HG03442 (cell line): ENCODE data around the gene MEG3.

Experiments
- ATAC-seq: cut with Tn5 transposase; IDR thresholded peaks from one replicate; pipeline ENCODE4 v1.9.1; 2021; ENCODE audit warnings: mild to moderate bottlenecking, moderate library complexity; ENCODE audit not compliant: unreplicated experiment

Gene MEG3

DNA sequence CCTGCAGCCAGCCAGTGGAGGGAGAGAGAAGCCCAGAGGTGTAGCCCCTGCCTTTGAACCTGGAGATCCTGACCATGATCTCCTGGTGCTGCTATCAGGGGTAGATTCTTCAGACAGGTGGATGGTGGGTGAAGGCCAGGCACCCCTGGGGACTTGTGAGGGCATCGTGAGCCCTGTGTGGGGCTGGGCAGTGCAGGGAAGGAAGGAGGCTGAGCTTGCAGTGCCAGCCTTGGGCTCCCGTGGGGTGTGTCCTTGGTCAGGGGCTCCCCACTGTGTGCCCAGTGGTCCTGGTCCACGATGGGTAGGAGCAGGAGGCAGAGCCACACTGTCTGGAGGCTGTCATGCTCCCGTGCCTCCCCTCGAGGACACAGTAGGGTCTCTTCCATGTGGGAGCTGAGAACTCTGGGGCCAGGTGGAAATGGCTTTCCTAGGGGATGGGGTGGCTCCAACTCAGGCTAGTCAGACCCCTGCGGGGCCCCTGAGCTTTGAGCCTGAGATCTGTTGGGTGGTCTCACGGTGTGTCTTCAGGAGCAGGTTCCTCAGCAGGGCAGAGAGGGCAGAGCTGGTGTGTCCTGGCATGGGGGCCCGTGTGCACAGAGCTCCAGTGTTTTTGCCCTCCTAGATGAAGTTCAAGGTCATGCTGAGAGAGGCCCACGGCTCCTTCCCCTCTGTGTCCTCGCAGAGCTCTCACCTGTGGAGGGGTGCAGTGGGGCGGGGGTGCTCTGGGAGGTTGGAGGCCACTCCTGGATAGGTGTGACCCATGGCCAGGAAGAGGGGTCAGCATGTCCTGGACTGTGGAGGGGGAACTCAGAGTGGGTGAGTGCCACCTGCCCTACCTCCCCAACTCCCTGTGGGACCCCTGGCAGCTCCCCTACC, 52.6 kb downstream of the MEG3 start:
- ATAC-seq = no peak

DNA sequence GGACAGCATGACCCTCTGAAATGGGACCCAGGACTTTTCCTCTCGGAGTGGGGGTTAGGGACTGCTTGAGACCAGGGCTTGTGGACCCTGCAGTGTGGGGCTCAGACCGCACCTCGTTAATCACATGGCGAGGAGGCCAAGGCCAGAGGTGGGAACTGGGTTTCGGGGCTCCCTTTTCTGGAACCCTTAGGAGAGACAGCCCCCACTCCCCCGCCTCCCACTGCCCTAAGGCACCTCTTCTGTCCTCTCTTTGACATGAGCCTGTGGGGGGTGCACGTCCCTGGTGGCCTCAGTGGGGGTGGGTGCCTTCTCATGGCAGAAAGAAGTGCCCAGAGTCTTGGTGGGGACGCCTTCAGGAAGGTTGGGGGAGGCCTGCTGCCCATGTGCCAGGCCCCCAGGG, 53.3 kb downstream of the MEG3 start:
- no peak for ATAC-seq

DNA sequence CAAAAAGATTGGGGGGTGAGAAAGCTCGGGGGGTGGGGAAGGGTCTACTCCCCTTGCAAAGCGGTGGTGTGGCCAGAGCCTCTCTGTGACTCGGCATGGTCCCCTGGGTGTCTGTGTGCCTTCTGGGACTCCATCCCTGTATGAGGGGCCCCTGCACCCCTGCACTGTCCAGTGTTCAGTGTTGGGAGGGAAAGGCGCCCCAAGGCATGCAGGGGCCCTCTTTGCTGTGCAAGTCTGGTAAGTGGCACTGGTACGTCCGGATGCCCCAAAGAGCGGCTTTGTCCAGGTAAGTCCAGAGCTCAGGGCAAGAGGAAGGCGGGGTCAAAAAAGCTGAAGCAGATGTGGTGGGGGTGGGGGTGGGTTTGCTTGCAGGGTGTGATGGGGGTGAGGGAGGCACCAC, 53.9 kb downstream of the MEG3 start:
- no peak for ATAC-seq

DNA sequence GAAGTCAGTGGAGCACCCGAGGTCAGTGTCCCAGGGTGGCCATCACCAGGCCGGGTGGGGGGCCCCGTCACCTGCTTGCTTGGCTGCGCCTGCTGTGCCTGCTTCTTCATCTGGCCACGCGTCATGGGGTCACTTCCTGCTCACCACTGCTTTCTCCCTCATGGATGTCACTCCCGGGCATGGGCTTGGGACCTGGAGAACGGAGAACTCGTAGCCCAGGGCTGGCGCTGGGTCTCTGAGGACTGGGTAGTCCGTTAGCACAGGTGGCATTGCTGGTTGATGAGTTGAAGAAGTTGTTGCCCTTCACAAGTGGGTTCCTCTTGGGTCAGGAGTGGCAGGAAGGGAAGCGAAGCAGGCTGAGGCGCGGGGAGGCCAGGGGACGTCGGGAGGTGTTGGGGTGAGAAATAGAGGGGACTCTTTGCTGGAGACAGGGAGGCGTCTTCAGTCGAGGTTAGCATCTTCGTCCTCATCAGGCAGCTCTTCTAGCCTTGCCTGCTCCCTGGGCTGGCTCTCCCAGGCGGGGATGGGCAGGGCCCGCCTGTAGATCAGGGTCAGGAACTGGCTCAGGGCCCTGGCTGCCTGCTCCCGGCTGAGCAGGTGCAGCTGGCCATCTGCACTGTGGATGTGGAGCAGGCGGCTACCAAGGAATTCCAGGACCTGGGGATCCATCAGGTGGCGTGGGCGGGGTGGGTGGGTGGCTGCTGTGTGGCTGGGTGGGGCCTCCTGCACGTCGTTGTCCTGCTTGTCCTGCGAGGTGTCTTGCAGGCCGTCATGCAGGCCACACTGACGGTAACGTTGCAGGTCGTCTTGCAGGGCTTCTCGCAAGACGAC, 54.6 kb downstream of the MEG3 start:
- no peak for ATAC-seq

DNA sequence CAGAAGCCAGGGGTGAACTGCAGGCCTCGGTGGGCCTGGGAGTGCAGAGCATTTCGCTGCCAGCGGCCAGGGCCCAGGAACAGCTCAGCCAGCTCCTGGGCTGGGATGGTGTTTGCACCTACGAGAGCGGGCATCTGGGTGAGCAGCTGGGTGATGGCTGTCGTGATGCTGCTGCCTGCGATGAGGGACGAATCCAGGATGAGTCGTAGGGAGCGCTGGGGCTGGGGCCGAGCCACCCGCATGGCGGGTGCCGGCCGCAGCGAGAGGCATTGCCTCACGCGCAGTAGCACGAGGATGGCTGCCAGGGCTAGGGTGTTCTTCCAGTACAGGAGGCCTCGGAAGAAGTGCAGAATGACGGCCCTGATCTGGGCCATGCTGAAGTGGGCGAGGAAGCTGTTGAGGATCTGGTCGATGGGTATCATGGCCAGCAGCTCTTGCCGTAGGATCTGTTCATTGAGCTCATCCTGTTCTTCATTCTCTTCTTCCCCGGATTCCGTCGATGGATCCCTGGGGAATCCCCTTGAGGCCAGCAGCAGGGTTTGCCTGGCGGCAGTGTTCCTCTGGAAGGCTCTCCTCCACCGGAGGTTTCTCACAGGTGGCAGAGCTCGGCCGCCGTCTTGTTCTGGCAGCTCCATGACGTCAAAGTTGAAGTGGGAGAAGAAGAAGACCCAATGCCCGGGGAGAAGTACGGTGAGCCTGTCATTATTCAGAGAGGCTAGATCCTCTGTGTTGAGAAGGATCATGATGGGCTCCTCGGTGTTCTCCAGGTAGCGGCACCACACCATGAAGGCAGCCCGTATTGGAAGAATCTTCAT, 55.5 kb downstream of the MEG3 start:
- no peak for ATAC-seq

DNA sequence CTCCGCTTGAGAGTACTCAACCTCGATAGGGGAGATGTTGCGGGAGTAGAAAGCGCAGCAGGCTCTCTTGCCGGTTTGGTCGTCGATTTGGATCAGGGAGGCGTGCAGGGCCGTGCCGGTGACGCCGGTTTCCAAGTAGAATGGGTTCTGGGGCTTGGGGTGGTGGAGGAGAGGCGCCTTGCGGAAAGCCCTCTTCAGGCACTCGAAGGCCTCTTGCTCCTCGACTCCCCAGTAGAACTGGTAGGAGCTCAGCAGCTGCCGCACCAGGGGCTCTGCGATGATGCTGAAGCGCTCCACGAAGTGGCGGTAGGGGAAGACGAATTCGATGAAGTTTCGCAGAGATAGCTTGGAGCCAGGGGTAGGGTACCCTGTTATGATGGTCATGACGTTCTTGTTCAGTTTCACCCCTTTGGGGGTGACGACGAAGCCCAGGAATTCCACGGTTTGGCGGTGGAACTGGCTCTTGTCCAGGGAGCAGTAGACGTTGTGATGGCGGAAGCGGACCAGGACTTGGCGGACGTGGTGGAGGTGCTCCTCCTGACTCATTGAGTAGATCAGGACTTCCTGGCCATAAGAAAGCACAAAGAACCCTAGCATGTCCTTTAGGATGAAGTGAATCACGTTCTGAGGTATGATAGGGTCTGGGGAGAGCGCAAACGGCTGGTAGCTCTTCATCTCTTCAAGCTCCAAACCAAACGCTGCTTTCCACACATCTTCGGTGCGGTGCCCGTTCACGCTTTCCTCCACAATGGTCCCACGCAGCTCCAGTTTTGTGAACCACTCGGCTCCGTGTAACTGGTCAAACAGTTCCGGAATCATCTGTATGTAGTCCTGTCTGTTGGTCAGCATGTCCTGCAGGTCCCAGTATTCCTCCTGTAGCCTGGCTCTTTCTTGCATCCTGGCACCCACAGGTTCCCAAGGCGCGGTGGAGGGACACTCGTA, 56.4 kb downstream of the MEG3 start:
- ATAC-seq = no peak

DNA sequence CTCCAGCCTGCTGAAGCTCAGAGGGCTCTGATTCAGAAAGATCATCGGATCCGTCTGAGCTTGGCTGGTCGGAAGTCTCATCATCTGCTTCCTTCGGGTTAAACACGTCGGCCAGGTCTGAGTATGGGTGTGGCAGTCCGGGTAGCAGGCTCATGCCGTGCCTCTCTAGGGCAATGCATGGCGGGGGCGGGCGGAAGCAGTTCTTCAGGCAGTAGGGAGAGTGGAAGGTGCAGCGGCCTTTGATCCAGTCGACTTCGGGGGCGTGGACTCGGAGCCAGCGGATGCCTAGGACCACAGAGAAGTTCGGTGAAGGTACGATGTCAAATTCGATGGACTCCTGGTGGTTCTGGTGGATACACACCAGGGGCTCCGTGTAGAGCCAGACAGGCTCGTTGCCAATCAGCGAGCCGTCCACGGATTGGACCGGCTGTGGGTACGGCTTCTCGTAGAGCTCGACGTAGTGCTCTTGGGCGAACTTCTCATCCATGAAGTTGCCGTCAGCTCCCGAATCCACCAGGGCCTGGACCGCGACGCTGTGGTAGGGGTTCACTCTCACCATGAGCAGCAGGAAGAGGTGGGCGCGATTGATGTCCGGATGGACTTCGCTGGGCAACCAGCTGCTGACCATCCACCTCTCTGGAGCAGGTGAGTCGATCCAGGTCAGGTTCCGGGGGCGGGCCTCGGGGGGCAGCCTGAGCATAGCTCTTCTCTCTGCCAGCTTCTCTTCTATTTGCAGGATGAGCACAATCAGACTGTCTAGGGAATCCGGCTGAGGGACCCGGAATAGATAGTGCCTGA, 57.3 kb downstream of the MEG3 start:
- ATAC-seq = no peak

DNA sequence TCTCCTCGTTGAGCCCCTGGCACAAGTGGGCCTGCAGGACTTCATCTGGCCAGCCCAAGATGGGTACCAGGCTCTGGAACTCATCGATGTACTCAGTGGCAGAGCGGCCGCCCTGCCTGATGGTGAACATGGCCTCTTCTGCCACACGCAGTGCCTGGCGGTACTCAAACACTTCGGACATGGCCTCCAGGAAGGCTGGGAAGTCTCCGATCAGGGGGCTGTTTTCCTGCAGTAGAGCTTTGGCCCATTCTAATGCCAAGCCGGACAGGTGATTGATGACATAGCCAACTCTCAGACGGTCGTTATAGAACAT, 57.8 kb downstream of the MEG3 start:
- no peak for ATAC-seq

DNA sequence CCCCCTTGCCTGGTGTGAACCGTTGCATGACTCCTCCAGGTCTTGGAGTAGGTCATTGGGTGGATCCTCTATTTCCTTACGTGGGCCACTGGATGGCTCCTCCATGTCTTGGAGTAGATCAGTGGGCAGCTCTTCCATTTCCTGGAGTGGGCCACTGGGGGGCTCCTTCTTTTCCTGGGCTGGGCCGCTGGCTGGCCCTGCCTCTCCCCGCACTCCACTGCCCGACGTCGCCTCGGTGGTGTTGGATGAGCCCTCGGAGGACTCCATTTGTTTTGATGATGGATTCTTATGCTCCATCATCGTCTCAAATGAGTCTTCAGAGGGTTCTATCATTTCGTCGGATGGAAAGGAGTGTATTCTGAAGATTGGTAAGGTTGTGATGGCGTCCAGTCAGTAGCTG, 58.5 kb downstream of the MEG3 start:
- no peak for ATAC-seq

DNA sequence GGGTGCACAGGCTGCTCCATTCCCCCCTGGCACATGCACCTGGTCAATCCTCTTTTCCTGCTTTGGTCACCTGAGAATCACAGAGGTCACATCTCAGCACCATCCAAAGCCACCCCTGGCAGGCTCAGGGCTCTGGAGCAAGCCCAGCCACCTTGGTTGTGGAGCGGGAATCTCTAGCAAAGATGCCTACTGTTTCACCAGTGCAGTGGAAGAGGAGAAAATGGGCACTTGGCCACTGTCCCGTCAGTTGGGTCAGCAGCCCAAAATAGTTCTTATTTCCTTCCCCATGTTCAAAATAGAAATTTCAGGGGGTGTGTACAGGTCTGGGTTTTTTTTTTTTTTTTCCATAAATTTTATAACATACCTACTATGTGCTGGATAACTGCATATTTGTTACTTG, 59.3 kb downstream of the MEG3 start:
- no peak for ATAC-seq

DNA sequence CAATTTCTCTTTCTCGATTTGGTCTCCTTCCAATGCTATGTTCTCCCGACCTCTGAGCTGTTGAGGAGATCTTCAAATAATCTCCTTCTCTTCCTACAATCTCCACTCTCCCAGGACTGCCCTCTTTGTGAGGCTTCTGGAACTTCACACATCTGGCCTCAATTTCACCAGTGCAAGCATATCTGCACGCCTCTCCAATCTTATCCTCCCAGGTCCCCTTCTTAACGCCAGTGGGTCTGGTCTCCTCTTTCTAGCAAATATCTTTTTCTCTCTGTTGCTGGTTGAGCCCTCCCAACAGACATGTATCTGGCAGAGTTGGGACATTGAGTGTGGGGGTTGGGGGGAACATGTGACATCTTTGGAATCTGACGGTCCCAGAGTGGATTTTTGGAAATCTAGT, 59.7 kb downstream of the MEG3 start:
- no peak for ATAC-seq

DNA sequence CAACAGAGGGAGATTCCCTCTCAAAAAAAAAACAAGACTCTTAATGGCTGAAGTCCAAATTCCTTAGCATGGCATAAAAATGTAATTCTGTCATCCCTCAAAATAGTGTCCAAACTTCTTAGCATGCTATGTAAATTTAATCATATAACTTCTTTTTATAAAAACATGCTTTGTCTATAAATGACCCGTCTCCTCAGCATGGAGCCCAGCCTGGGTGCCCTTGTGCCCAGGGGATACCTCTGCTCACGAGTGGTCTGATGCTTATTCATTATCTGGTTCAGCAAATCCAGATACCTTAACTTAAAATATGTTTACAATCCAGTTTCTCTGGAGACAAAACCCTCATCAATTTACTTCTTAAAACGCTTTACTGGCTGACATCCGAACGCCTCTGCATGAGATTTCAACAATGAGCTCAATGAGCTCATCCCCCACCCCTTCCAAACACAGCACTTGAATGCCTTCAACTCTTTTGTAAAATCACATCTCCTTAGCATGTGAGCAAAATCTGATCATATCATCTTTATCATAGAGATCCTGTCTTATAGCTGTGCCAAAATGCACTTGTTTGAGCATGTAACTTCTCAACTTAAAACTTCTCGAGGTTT, 61.9 kb downstream of the MEG3 start:
- ATAC-seq = no peak

DNA sequence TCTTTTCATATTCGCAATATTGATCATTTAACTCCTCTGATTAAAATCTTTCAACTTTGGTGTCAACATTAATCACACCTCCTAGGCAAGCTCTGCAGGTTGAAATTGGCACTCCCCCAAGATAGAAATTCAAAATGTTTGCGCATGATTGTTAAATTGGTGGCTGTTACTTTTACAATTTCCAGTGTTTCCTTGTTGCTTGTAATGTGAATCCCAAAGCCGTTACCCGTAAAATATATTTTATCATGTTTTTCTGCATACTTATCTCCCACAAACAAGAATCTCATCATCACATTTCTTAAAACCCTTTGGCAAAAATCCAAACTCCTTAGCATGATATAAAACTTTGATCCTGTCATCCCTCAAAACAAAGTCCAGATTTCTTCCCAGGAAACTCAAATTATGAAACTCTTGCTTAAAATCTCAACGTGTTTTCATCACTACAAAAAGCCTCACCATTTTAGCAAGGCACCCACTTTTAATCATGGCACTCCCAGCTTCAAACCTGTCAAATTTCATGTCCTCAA, 62.9 kb downstream of the MEG3 start:
- no peak for ATAC-seq

DNA sequence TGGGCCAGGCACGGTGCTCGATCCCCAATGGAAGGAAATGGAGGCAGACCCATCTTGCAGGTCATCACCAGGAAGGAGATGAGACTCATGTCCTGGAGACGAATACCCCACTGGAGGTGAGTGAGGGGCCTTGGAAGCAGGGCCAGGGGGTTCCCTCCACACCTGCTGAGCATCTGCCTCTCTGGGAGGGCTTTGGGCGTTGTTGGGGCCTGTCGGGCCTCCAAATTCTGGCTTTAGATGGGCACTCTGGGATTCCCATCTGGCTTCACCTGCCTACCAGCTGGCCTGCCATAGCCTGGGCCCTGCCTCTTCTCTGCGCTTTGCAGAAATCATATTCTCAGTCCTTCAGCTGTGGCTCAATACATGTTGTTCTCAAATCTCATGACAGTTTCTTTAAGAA, 63.7 kb downstream of the MEG3 start:
- no peak for ATAC-seq

DNA sequence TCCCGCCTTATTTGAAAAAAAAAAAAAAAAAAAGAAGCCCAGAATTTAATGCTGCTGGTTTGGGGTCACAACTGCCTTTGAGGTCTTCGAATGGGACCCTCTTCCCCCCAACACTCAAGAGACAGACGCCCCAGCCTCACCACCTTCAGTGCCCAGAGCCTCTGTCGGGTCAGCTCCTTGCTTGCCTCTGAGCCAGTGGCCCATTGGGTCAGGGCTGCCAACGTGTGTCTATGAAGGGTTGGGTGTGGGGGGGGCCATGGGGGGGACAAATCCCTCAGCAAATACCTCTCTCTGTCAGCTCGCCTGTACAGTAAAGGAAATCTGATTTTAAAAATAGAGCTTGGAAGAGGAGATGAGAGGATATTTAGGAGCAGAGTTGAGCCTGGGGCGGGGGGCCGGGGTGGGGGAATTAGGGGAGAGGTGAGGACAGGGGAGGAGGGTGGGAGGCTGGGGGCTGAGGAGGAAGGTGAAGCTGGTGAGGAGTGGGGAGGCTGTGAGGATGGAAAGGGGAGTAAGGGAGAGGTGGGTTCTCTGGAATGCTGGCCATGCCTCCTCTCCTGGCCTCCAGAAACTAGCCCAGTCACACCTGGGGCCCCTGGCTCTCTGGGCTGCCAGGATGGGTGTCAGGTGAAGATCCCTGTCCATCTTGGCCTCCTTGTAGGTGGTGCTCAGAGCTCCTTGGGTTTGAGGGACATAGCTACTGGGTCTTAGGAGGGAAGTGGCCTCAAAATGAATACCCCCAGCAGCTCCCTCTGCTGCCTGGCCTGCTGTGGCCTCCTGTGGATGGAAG, 64.3 kb downstream of the MEG3 start:
- ATAC-seq = no peak

DNA sequence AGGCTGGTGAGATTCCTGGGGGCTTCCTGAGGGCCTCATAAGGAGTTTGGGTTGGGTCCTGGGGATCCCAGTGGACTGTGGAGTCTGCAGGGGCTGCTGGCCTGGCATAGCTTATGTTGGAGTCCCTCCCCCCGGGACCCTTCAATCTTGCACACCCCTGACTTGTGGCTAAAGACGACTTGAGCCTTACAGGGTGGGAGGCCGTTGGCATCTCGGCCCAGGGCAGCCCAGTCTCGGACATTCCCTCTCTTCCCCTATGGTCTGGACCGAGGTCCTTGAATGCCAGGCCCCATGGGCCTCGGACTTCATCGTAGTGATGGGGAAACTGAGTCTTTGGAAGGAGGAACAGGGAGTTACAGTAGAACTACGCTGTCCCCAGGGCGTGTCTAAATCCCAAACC, 65.1 kb downstream of the MEG3 start:
- no peak for ATAC-seq

DNA sequence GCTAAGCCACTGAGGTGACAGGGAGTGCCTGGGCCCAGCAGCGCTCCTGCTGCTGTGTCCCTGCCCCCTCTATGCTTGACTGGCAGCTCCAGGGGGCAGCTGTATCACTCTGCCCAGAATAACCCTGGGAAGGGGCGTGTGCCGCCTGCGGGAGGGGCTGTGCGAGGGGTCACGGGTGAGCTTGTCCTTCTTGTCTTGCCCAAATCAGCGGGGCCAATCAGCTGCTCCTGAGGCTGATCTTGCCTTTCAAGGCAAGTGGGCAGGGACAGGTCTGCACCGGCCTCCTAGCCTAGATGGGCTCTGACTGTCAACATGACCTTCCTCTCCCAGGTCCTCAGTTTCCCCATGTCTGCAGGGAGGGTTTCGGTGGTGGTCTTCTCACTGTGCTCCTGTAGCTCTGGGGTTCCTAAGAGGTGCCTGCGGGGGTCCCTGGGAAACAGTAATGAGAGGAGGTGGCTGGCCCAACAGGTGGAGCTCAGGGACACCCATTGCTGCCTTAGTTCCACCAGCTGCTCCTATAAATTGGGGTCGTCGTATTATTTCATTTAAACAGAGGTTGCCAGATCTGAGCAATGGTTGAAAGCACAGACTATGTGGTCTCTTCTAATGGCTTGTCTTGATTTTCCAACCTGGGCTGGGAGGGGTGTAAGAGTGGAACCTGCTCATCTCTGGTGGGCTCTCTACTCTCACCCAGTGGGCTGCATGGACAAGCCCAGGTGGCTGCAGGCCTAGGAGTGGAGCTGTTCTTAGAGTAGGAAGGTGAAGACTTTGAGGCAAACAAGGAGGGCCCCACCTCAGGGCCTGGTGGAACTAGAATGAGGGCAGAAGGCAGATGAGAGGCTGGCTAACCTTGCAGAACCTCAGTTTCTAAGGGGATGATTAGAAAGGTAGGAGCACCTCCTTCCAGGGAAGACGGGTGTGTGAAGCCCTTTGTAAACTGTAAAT, 65.9 kb downstream of the MEG3 start:
- ATAC-seq = no peak
